Thoracic aorta (tissue), 2 donors: Measurements from ENCODE around the gene LDLRAD4. TPM values are rescaled to one million over a fixed set of nuclear protein-coding genes. Genes with fewer than 3 reads are reported as not detected.

Source experiments
- ATAC-seq: fragments of 150-250 bp; one replicate; pipeline ENCODE4 v1.8.0; 2017; ENCODE audit warnings: low read depth; ENCODE audit not compliant: insufficient number of reproducible peaks, low FRiP score
- DNase-seq: peaks from one replicate; pipeline ENCODE4 v3.0.0-alpha.2; 2020; ENCODE audit warnings: low spot score
- H3K27ac ChIP-seq, 2 donors: fragments of 200-600 bp; sonication (generic); 1 replicate in 1 of 2; 2 replicates in 1 of 2; pipeline ENCODE4 v1.5.1; 2016; ENCODE audit warnings: mild to moderate bottlenecking in 2 of 2, moderate library complexity in 2 of 2
- H3K27me3 ChIP-seq: fragments of 200-600 bp; sonication (generic); replicated peaks from 2 replicates; pipeline ENCODE4 v1.6.0; 2016; ENCODE audit warnings: mild to moderate bottlenecking; ENCODE audit not compliant: insufficient read depth
- H3K36me3 ChIP-seq: fragments of 200-600 bp; sonication (generic); one replicate; pipeline ENCODE4 v1.5.1; 2016
- H3K4me1 ChIP-seq, 2 donors: fragments of 200-600 bp; sonication (generic); 1 replicate in 1 of 2; 2 replicates in 1 of 2; pipeline versions ENCODE4 v1.5.1 to v1.6.0; 2016; ENCODE audit warnings: low read depth in 2 of 2, mild to moderate bottlenecking in 1 of 2; ENCODE audit not compliant: control insufficient read depth in 1 of 2
- H3K4me3 ChIP-seq: fragments of 200-600 bp; sonication (generic); 2 replicates; pipeline ENCODE4 v1.5.1; 2016; ENCODE audit warnings: mild to moderate bottlenecking
- H3K9me3 ChIP-seq: fragments of 200-600 bp; sonication (generic); 2 replicates; pipeline ENCODE4 v1.5.1; 2016
- CTCF ChIP-seq: fragments of 200-600 bp; sonication (generic); IDR thresholded peaks from one replicate; pipeline ENCODE4 v1.5.1; 2019; ENCODE audit warnings: antibody characterized with exemption
- total RNA-seq, 2 donors: library from RNA; depleted of rRNA; stranded (reverse); fragments of >200 nt; gene quantifications; one replicate each; pipeline versions ENCODE4 v1.1.0 to v1.2.3, GENCODE V29; 2016

Gene LDLRAD4
- total RNA-seq, 2 donors from 2014 or later = 98.4 to 135 TPM

- Histone ChIP-seq H3K9me3 (no peaks in the 10 kb centered on the region), H3K27ac (no peak overlapping the region), H3K4me1 (peaks cover 6 to 19% of the 10 kb centered on the region in 2 donors), H3K4me3 (no peak overlapping the region), H3K36me3 (no peaks in the 10 kb centered on the region), H3K27me3 (no peaks in the 10 kb centered on the region)
- DNase-seq (no peak), ATAC-seq (no peak)
- no peak for TF ChIP-seq CTCF
Measured at GRCh38 chr18:13555192-13555591, 336.6 kb downstream of the LDLRAD4 start.

DNA sequence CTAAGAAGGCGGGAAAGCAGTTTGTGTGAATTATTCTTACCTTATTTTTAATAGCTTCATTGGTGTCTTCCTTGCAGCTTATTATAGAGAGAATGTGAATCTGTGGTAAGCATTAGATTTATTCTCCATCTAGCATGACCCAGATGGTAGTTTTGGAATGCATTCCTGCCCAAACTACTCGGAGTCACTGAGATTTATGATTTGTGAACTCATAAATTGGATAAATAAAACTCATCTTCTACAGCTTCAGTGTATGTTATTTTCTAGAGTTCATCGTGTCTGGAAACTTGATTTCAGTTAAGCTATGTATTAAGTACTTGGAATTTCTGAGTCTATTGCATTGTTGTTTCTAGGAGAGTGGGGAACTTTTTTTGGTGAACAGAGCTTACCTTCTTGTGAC lies 337.3 kb downstream of the LDLRAD4 start:
- H3K27ac ChIP-seq = no peak overlapping the region
- no peaks in the 10 kb centered on the region for H3K27me3 ChIP-seq
- DNase-seq (no peak), ATAC-seq (no peak)
- peaks cover 6 to 19% of the 10 kb centered on the region in 2 donors for H3K4me1 ChIP-seq
- TF ChIP-seq CTCF = no peak
- H3K9me3 ChIP-seq = no peaks in the 10 kb centered on the region
- no peaks in the 10 kb centered on the region for H3K36me3 ChIP-seq
- no peak overlapping the region for H3K4me3 ChIP-seq

DNA sequence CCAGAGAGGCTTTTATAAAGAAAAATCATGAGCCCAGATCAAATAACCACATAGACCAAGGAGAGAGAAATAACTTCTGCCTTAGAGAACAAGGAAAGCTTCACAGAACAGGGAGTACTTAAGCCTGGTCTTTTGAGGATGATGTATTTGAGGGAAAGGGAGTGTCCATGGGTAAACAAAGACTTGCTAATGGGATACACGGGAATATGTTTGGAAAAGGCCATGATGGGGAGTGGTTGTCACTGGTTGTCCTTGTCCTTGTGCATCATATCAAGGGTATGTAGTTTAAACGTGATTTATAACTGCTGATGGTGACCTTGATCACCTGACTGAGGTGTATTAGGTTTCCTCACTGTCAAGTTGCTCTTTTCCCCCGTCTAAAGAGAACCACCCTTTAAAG lies 337.9 kb downstream of the LDLRAD4 start:
- no peak overlapping the region for H3K27ac ChIP-seq
- no peaks in the 10 kb centered on the region for H3K27me3 ChIP-seq
- H3K4me1 ChIP-seq = peaks cover 6 to 14% of the 10 kb centered on the region in 2 donors
- no peaks in the 10 kb centered on the region for H3K9me3 ChIP-seq
- no peaks in the 10 kb centered on the region for H3K36me3 ChIP-seq
- no peak for TF ChIP-seq CTCF
- DNase-seq (no peak), ATAC-seq (no peak)
- no peak overlapping the region for H3K4me3 ChIP-seq

GRCh38 chr18:13558124-13558523 lies 339.6 kb downstream of the LDLRAD4 start:
- H3K4me3 ChIP-seq = no peak overlapping the region
- peaks cover 6 to 20% of the 10 kb centered on the region in 2 donors for H3K4me1 ChIP-seq
- no peaks in the 10 kb centered on the region for H3K9me3 ChIP-seq
- DNase-seq = no peak
- no peaks in the 10 kb centered on the region for H3K36me3 ChIP-seq
- H3K27me3 ChIP-seq = no peaks in the 10 kb centered on the region
- no peak overlapping the region for H3K27ac ChIP-seq
- no peak for ATAC-seq
- TF ChIP-seq CTCF = peak; percentile 36

- no peak for ATAC-seq
- DNase-seq = no peak
- no peak for TF ChIP-seq CTCF
- Histone ChIP-seq H3K4me1 (peaks cover 6 to 26% of the 10 kb centered on the region in 2 donors), H3K9me3 (no peaks in the 10 kb centered on the region), H3K36me3 (no peaks in the 10 kb centered on the region), H3K27me3 (no peaks in the 10 kb centered on the region), H3K27ac (no peak overlapping the region), H3K4me3 (no peak overlapping the region)
Measured at GRCh38 chr18:13558790-13559189, 340.2 kb downstream of the LDLRAD4 start.
